Medulla oblongata (tissue), 1 donor: ENCODE results near the gene DACT1.

Source experiments
- DNase-seq: peaks from one replicate; pipeline ENCODE4 v3.0.0-alpha.2; 2015; ENCODE audit errors: extremely low spot score

Gene DACT1

DNA sequence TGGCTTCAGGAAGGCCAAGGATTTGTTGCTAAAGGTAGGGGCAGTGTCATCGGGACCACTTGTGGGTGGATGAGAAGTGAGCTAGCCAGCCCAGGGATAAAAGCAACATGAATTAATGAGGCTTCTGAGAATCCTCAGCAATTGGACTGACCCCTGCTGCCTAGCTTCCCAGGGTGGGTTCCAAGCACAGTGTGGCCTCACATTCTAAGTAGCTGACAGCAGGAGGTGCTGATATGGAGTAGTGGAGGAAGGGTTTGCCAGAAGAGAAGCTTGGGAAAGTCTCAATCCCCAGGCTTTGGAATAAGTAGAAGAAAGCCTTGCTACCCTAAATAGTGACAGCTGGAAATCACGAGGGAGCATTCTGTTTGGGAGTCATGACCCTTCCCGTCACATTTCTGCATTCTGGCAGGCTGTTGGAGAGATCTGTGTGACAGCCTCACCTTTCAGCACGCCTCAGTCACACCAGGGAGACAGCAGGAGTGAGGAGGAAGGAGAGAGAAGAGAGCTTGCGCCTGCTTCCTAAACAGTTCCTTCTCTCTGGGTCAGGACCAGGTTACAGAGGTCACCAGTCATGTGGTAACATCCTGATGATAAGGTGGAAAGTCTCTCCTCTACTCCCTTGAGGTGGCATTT lies 31.2 kb downstream of the DACT1 start:
- no peak for DNase-seq

DNA sequence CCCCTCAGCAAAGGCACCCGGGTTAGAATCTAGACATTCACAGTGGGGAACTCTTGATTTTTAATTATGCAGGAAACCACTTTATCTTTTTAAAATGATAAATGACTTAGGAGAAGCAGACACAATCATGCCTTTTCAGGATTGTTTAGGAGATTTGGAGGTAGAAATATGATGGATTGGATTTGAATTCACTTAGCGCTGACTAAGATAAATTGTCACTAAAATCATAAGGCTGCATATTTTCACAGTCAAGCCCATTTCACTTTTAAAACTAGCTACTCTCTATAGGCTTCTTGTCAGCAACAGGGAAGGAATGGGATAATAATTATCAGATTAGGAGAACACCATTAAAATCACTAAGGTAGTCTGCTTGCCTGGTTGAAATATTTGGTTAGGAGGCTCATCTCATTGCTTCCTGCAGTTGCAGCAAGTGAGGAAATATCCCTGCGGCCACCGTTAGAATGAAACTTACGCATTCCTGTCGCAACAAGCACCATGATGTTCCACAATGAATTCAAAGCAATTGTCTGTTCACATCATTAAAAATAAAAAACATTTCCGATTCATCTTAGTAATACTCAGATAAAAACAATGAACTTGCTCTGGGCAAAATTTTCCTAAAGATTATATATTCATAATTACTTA lies 31.9 kb downstream of the DACT1 start:
- DNase-seq, result no peak

DNA sequence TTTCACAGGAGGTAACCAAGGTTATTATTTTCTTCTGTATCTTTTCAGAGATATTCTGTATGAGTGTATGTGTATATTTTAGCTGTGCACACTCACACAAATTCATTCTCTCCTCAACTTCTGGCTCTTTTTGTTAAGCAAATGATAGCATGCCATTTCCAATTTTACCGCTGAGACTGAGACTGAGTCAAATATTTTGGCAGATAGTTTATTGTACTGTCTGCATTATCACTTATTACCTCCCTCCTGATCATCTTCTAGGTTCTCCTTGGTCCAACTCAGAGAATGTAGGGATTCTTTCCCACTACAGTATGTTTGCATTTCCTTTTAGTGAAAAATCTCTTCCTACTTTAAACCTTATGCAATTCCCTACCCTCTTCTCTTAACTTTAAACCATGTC lies 33.3 kb downstream of the DACT1 start:
- no peak for DNase-seq

DNA sequence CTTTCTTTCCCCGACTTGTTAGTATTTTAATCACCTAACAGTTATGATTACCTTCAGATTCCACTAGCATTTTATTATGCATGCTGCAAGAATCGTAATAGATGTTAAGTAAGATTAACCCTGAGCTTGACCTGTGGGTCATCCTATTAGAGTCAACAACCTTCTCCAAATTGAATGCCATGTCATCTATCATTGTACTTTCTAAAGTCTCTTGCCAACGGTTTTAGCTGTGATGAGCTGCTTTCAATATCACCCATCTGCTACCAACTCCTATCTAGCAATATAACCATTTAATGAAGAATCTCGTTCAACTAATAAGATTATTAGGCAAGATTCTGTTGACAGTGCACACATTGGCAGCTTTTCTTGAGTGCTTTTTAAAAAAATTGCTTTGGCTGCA lies 33.7 kb downstream of the DACT1 start:
- no peak for DNase-seq

DNA sequence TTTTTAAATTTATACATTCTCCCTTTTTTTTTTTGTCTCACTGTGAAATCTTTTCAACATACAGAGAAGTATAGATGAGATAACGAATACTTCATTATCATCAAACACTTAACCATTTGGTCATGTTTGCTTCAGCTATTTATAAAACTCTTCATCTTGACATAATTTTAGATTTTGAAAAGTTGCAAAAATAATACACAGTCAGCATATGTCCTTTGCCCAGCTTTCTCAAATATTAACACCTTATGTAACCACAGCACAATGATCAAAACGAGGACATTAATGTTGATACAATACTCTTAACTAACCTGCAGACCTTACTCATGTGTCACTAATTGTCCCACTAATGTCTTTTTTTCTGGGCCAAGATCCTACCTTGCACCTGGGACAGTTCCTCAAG lies 36.0 kb downstream of the DACT1 start:
- DNase-seq, result no peak

DNA sequence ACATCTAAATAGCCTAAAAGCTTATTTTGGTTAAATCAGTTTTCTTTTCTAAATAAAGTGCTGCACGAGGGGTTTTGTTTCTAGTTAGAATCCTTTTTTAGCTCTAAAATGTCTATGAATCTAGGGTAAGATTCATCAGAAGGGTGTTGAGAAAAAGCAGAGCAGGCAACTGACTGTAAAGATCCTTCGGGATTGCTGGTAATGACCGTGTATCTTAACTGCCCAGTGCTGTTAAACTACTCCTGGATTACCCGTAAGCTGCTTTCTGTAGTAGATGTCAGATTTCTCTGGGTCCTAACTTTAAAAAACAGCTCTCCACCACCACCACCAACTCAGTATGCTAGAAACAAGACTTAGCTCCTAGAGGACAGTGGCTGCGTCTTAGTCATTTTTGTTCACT lies 39.2 kb downstream of the DACT1 start:
- no peak for DNase-seq

DNA sequence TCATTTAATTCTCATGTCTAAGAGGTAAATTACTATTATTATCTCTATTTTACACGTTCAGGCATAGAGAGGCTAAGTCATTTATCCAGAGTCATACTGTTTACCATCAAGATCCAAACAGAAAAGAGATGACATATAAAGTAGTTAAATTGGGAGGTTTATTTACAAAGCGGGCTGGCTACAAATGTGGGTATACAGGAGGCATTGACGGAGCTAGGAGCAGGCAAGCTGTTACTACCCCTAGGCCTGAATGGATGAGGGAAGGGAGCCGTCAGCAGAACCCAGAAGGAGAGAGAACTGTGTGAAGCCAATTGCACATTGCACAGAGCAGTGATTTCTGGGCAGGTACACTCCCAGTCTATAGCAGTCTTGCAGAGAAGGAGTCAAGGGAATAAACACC lies 39.8 kb downstream of the DACT1 start:
- no peak for DNase-seq

DNA sequence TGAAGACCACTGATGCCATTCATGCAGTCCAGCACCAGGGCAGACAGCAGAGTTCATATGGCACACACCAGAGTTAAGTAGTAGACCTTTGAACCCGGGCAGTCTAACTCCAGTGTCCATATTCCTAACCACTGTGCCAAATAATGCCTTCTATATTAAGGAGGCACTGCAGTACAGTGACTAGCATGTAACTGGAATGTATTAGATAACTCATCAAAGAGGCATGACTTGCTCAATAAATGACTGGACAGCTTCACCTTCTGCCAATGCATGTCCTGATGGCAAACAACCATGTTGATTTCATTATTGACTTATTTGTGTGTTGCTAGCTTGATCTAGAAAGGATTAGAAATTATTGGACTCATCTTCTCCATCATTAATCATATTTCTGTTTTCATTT lies 40.2 kb downstream of the DACT1 start:
- DNase-seq, result no peak

DNA sequence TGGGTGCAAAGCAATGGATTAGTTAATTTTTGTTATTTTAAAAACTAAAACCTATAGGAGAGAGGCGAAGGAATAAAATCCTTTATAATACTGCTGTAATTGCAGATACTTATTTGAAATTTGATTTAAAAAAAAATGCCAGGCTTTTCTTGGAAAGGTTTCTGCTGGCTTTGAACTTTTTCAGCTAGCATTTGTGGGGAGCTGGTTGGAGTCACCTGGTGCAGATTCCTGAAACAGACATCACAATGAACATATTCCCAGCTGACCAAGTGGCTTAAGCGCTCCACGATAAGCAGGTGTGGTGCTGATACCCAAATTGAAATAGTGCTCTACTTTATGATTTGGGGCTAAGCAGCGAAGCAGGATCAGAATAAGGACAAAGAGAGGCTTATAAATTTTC lies 42.9 kb downstream of the DACT1 start:
- DNase-seq, result no peak

DNA sequence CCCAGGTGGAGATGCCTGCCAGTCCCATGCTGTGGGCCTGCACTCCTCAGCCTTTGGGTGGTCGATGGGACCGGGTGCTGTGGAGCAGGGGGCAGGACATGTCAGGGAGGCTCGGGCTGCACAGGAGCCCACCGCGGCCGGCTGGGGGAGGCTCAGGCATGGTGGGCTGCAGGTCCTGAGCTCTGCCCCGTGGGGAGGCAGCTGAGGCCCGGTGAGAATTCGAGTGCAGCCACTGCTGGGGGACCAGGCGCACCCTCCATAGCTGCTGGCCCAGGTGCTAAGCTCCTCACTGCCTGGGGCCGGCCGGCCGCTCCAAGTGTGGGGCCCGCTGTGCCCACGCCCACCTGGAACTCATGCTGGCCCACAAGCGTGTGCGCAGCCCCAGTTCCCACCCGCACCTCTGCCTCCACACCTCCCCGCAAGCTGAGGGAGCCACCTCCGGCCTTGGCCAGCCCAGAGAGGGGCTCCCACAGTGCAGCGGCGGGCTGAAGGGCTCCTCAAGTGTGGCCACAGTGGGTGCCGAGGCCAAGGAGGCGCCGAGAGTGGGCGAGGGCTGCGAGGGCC lies 49.6 kb downstream of the DACT1 start:
- DNase-seq, result no peak

DNA sequence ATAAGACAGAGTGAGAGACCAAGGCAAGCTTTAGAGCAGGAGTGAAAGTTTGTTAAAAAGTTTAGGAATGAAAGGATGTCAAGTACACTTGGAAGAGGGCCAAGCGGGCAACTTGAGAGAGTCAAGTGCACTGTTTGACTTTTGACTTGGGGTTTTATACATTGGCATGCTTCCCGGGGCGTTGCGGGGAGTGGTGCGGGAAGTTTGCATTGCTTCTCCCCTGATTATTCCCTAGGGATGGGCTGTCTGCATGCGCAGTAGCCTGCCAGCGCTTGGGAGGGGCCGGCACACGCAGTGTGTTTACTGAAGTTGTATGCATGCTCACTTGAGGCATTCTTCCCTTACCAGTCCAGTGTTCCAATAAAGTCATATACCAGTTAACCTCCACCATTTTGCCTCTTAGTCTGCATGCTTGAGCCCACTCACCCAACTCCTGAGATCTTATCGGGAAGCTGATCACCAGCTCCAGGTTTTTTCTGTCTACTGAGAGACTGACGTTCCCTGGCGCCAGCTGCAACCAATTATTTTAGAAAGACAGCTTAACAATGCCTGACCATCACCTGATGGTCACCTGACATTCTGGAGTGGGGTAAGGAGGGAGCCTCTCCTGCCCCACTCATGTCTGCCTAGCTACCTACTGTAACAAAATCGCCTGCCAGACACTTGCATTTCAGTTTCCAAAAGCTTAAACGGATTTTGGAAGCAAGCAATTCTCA lies 53.2 kb downstream of the DACT1 start:
- DNase-seq, result no peak

DNA sequence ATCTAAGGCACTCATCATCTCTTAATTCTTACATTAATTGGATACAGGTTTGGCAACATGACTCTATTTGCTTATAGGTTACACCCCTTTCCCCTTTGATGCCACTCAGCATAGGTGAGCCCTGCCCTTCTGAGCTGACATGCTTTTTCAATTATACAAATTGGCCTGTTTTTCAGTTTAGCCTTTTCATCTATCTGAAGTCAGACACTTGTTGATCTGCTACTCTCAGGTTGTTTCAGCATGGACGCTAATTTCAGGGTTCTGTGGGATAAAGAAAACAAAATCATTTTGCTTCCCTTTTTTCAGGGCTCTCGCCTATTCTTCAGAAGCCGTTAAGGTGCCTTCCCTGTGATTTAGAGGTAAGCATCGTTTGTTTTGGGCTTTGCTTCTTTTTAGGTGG lies 55.3 kb downstream of the DACT1 start:
- no peak for DNase-seq

DNA sequence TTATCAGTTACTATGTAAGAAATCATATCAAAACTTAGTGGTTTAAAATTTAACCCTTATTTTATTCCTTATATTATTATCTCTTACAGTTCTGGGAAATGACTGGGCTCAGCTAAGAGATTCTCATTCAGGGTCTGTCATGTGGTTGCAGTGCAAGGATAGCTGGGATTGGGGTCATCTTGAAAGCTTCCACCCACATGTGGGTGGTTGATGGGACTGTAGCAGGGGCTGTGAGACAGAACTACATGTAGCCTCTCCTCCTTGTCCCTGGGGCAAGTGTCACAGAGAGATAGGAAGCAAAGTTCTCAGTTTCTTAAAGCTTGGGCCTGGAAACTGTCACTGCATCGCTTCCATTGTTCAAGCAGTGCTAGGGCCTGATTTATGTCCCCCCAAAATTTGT lies 57.8 kb downstream of the DACT1 start:
- no peak for DNase-seq

DNA sequence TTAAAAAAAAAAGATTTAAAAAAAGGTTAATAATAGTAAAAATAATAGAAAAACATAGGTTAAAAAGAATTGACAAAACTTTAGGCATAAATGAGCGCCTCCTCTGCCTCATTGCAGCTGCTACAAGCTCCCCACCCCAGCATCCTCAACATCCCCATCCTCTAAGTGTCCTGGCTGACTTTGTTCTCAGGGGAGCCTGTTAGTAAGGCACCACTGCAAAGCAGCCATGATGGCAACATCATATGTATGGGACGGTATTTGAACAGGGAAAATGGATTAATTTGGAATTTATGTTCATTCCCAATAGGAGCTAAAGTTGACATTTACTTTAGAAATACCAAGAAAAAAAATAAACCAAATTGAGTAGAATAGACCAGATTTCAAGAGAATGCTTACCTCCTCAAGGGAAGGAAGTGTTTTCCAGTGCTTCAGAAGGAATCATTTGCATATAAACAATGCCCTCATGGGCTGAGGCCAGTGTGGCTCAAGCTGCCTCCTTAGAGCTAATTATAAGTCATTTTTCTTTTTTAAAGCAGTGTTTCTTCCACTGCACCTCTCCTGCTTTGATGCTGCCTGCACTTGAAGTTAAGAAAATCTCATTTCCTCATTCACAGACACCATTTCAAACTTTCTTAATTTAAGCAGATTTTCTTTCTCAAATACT lies 59.6 kb downstream of the DACT1 start:
- no peak for DNase-seq
